DND-41 (cell line): Measurements from ENCODE around the gene NDUFC2.

ENCODE experiments used
- ATAC-seq: fragments of 200-7000 bp; cut with Tn5 transposase; 3 replicates; pipeline ENCODE4 v1.9.1; 2021; ENCODE audit warnings: low read depth; ENCODE audit not compliant: insufficient read depth
- DNase-seq: peaks from one replicate; pipeline ENCODE4 v3.0.0-alpha.2; 2020
- H2AFZ ChIP-seq: 2 replicates; pipeline ENCODE4 v1.6.0; 2012; ENCODE audit warnings: low read depth, low read length
- H3K27ac ChIP-seq: 2 replicates; pipeline ENCODE4 v1.5.1; 2012; ENCODE audit warnings: low read length, inconsistent platforms
- H3K27me3 ChIP-seq: fragments of 200-600 bp; sonication (generic); 2 replicates; pipeline ENCODE4 v1.6.0; 2012; ENCODE audit warnings: low read length, mild to moderate bottlenecking, inconsistent platforms; ENCODE audit not compliant: insufficient read depth, poor library complexity
- H3K36me3 ChIP-seq: 2 replicates; pipeline ENCODE4 v1.5.1; 2012; ENCODE audit warnings: low read length, inconsistent platforms; ENCODE audit not compliant: insufficient read depth
- H3K4me1 ChIP-seq: 2 replicates; pipeline ENCODE4 v1.5.1; 2012; ENCODE audit warnings: mild to moderate bottlenecking, low read length; ENCODE audit not compliant: insufficient read depth
- H3K4me2 ChIP-seq: 2 replicates; pipeline ENCODE4 v1.6.0; 2012; ENCODE audit warnings: mild to moderate bottlenecking, moderate library complexity, low read length, inconsistent platforms; ENCODE audit not compliant: insufficient read depth
- H3K4me3 ChIP-seq, 2 experiments: fragments of 200-600 bp in 1 of 2; shearing (Covaris generic) in 1 of 2; 2 replicates each; pipeline ENCODE4 v1.5.1; 2012 to 2016; ENCODE audit warnings: inconsistent platforms in 2 of 2, low read length in 2 of 2, mild to moderate bottlenecking in 2 of 2, low read depth in 1 of 2, moderate library complexity in 1 of 2
- H3K79me2 ChIP-seq: 2 replicates; pipeline ENCODE4 v1.6.0; 2012; ENCODE audit warnings: low read length, inconsistent platforms; ENCODE audit not compliant: insufficient read depth
- H3K9ac ChIP-seq: 2 replicates; pipeline ENCODE4 v1.6.0; 2012; ENCODE audit warnings: low read depth, mild to moderate bottlenecking, inconsistent platforms, low read length, moderate library complexity
- H3K9me3 ChIP-seq: 2 replicates; pipeline ENCODE4 v1.5.1; 2012; ENCODE audit warnings: low read length, moderate library complexity, mild to moderate bottlenecking, inconsistent platforms; ENCODE audit not compliant: insufficient read depth, severe bottlenecking
- H4K20me1 ChIP-seq: 2 replicates; pipeline ENCODE4 v1.6.0; 2012; ENCODE audit warnings: low read length; ENCODE audit not compliant: insufficient read depth
- CTCF ChIP-seq: IDR thresholded peaks from 2 replicates; pipeline ENCODE4 v1.5.1; 2012; ENCODE audit warnings: borderline replicate concordance, low read length, moderate library complexity, mild to moderate bottlenecking; ENCODE audit not compliant: poor library complexity, severe bottlenecking; ENCODE audit errors: extremely low read depth
- EZH2 ChIP-seq: IDR thresholded peaks from 3 replicates; pipeline ENCODE4 v1.6.1; 2012; ENCODE audit warnings: borderline replicate concordance, low read depth, mild to moderate bottlenecking, moderate library complexity, low read length, inconsistent platforms; ENCODE audit not compliant: severe bottlenecking

The NDUFC2 gene

DNA sequence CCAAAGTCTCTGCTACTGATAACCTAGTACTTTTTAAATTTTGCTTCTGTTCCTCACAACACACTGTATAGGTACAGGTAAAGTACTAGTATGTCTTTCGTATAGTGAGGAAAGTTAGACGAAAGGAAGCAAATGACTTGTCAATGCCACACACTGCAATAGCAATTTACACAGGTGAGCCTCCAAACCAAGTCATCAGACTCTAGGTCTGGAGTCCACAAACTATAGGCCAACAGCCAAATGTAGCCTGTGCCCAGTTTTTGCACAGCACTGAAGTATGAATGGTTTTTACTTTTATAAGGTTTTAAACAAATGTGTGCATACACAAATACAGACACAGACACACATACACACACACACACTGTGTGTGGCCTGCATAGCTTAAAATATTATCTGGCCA is 31.6 kb upstream of the NDUFC2 start:
- Histone ChIP-seq H2AFZ (no peak overlapping the region), H3K36me3 (peaks cover 69% of the 10 kb centered on the region), H3K4me2 (no peak overlapping the region), H3K27me3 (no peaks in the 10 kb centered on the region), H3K9me3 (no peaks in the 10 kb centered on the region), H3K79me2 (no peaks in the 10 kb centered on the region), H3K9ac (no peak overlapping the region), H3K4me1 (no peaks in the 10 kb centered on the region), H3K27ac (no peak overlapping the region), H4K20me1 (no peaks in the 10 kb centered on the region), H3K4me3 (no peak overlapping the region)
- DNase-seq (no peak), ATAC-seq (no peak)
- TF ChIP-seq EZH2 (no peak), CTCF (no peak)

- ATAC-seq, result no peak
- DNase-seq, result no peak
These were observed 31.2 kb upstream of the NDUFC2 start for GRCh38 chr11:78110830-78111229.

GRCh38 chr11:78110351-78110750 is 30.7 kb upstream of the NDUFC2 start:
- no peak for DNase-seq
- H3K27me3 ChIP-seq, result no peaks in the 10 kb centered on the region
- no peaks in the 10 kb centered on the region for H3K9me3 ChIP-seq
- H3K4me2 ChIP-seq, result no peak overlapping the region
- no peak overlapping the region for H3K9ac ChIP-seq
- H3K79me2 ChIP-seq, result no peaks in the 10 kb centered on the region
- H4K20me1 ChIP-seq, result no peaks in the 10 kb centered on the region
- no peak overlapping the region for H3K27ac ChIP-seq
- H2AFZ ChIP-seq, result no peak overlapping the region
- no peak for TF ChIP-seq EZH2
- TF ChIP-seq CTCF, result no peak
- no peak overlapping the region for H3K4me3 ChIP-seq
- H3K36me3 ChIP-seq, result peaks cover 62% of the 10 kb centered on the region
- no peaks in the 10 kb centered on the region for H3K4me1 ChIP-seq
- ATAC-seq, result no peak

More at GRCh38 chr11:78110830-78111229, 31.2 kb upstream of the NDUFC2 start:
- Histone ChIP-seq H3K36me3 (peaks cover 66% of the 10 kb centered on the region), H3K4me2 (no peak overlapping the region), H3K9me3 (no peaks in the 10 kb centered on the region), H3K9ac (no peak overlapping the region), H3K27me3 (no peaks in the 10 kb centered on the region), H3K4me3 (no peak overlapping the region), H3K79me2 (no peaks in the 10 kb centered on the region), H4K20me1 (no peaks in the 10 kb centered on the region), H3K4me1 (no peaks in the 10 kb centered on the region), H2AFZ (no peak overlapping the region), H3K27ac (no peak overlapping the region)
- no peak for TF ChIP-seq CTCF
- TF ChIP-seq EZH2, result no peak
